H1 (cell line): Measurements from ENCODE around the gene CD276. TPM values are rescaled to one million over a fixed set of nuclear protein-coding genes. Genes with fewer than 3 reads are reported as not detected.

Experiments
- CTCF ChIA-PET: fragments of 300-600 bp; sonication (Branson Sonifier 250); formaldehyde crosslinking; loops from one replicate; lab custom pipeline; 2021; ENCODE audit not compliant: partially characterized antibody; lab: Charles Lee
- POLR2A ChIA-PET: fragments of 300-600 bp; sonication (Branson Sonifier 250); formaldehyde crosslinking; loops from one replicate; lab custom pipeline; 2021; ENCODE audit warnings: inconsistent platforms; ENCODE audit not compliant: partially characterized antibody; lab: Charles Lee
- DNase-seq, 2 experiments: peaks; one replicate each; pipeline versions ENCODE4 v3.0.0 to v3.0.0-alpha.2; 2010 to 2022; ENCODE audit warnings: low spot score in 2 of 2, low read depth in 1 of 2, mixed read lengths in 1 of 2
- FAIRE-seq: peaks from 2 replicates; lab custom pipeline; 2011; peaks lifted over from hg19 to GRCh38; lab: Jason Lieb, UNC
- H2AFZ ChIP-seq: 2 replicates; pipeline ENCODE4 v1.8.1; 2012; ENCODE audit warnings: low read length, inconsistent platforms
- H2AK5ac ChIP-seq: 2 replicates; pipeline ENCODE4 v1.6.1; 2013; ENCODE audit warnings: low read depth, low read length
- H2BK120ac ChIP-seq: replicated peaks from 2 replicates; pipeline ENCODE3; 2013; ENCODE audit warnings: low read depth, low read length, inconsistent platforms
- H2BK12ac ChIP-seq: 2 replicates; pipeline ENCODE4 v1.6.1; 2013; ENCODE audit warnings: low read depth, low read length
- H2BK15ac ChIP-seq: 2 replicates; pipeline ENCODE4 v1.6.1; 2013; ENCODE audit warnings: low read length
- H2BK20ac ChIP-seq: 2 replicates; pipeline ENCODE4 v1.6.1; 2013; ENCODE audit warnings: low read length
- H2BK5ac ChIP-seq: 2 replicates; pipeline ENCODE4 v1.6.1; 2013; ENCODE audit warnings: low read depth, low read length
- H3K14ac ChIP-seq: 2 replicates; pipeline ENCODE4 v1.6.1; 2013; ENCODE audit warnings: inconsistent platforms; ENCODE audit not compliant: insufficient read length
- H3K18ac ChIP-seq: 2 replicates; pipeline ENCODE4 v1.6.1; 2013; ENCODE audit warnings: low read length; ENCODE audit errors: extremely low read depth
- H3K23ac ChIP-seq: 2 replicates; pipeline ENCODE4 v1.6.1; 2013; ENCODE audit warnings: inconsistent platforms; ENCODE audit not compliant: insufficient read length
- H3K23me2 ChIP-seq: 2 replicates; pipeline ENCODE4 v1.6.1; 2013; ENCODE audit warnings: low read depth, low read length
- H3K27ac ChIP-seq: 2 replicates; pipeline ENCODE4 v1.6.1; 2011; ENCODE audit warnings: low read depth, low read length, inconsistent platforms
- H3K27me3 ChIP-seq, 4 experiments: replicated peaks in 1 of 4; 1 replicate in 1 of 4; 2 replicates in 3 of 4; pipeline versions ENCODE4 v1.6.1 to v1.8.1; 2011 to 2013; ENCODE audit warnings: low read length in 3 of 4, mild to moderate bottlenecking in 3 of 4, inconsistent platforms in 2 of 4, mixed read lengths in 2 of 4, moderate library complexity in 1 of 4; ENCODE audit not compliant: control insufficient read depth in 3 of 4, insufficient read depth in 3 of 4; ENCODE audit errors: extremely low read depth in 1 of 4
- H3K36me3 ChIP-seq, 4 experiments: 2 replicates each; pipeline versions ENCODE4 v1.6.1 to v1.8.1; 2011 to 2013; ENCODE audit warnings: mild to moderate bottlenecking in 4 of 4, low read length in 3 of 4, moderate library complexity in 2 of 4, control low read depth in 1 of 4, inconsistent platforms in 1 of 4; ENCODE audit not compliant: insufficient read depth in 4 of 4, control insufficient read depth in 2 of 4
- H3K4ac ChIP-seq: replicated peaks from 2 replicates; pipeline ENCODE3; 2013; ENCODE audit warnings: low read length, low read depth, mixed read lengths, inconsistent platforms; ENCODE audit not compliant: insufficient read length
- H3K4me1 ChIP-seq, 4 experiments: replicated peaks in 1 of 4; 1 replicate in 1 of 4; 2 replicates in 3 of 4; pipeline versions ENCODE4 v1.6.1 to v1.8.1; 2011 to 2013; ENCODE audit warnings: low read length in 3 of 4, inconsistent platforms in 2 of 4, mixed read lengths in 1 of 4; ENCODE audit not compliant: insufficient read depth in 4 of 4, control insufficient read depth in 3 of 4
- H3K4me2 ChIP-seq, 2 experiments: 2 replicates each; pipeline versions ENCODE4 v1.6.1 to v1.8.1; 2011 to 2013; ENCODE audit warnings: low read depth in 2 of 2, low read length in 2 of 2, control low read depth in 1 of 2, inconsistent platforms in 1 of 2, mild to moderate bottlenecking in 1 of 2; ENCODE audit not compliant: insufficient read depth in 1 of 2
- H3K4me3 ChIP-seq, 4 experiments: fragments of 200-600, 300-600 bp in 1 of 4; sonication (generic), shearing (Covaris generic), sonication (Bioruptor Twin) in 1 of 4; 2 replicates each; pipeline versions ENCODE4 v1.5.1 to v1.8.1; 2011 to 2016; ENCODE audit warnings: low read length in 4 of 4, low read depth in 3 of 4, control low read depth in 2 of 4, inconsistent platforms in 2 of 4, mild to moderate bottlenecking in 2 of 4, mixed read lengths in 1 of 4, moderate library complexity in 1 of 4; ENCODE audit not compliant: insufficient read depth in 2 of 4; ENCODE audit errors: extremely low read depth in 1 of 4
- H3K56ac ChIP-seq: replicated peaks from 2 replicates; pipeline ENCODE3; 2013; ENCODE audit warnings: low read depth, mild to moderate bottlenecking, mixed read lengths, low read length, inconsistent platforms; ENCODE audit not compliant: insufficient read length
- H3K79me1 ChIP-seq: 2 replicates; pipeline ENCODE4 v1.6.1; 2013; ENCODE audit warnings: low read depth, low read length, control low read depth
- H3K79me2 ChIP-seq, 2 experiments: 2 replicates each; pipeline versions ENCODE4 v1.6.1 to v1.8.1; 2012 to 2013; ENCODE audit warnings: low read length in 2 of 2, mild to moderate bottlenecking in 2 of 2, inconsistent platforms in 1 of 2; ENCODE audit not compliant: insufficient read depth in 2 of 2, control insufficient read depth in 1 of 2
- H3K9ac ChIP-seq, 4 experiments: replicated peaks in 1 of 4; 1 replicate in 1 of 4; 2 replicates in 3 of 4; pipeline versions ENCODE4 v1.6.1 to v1.8.1; 2011 to 2013; ENCODE audit warnings: low read depth in 3 of 4, low read length in 3 of 4, control low read depth in 2 of 4, mild to moderate bottlenecking in 2 of 4, moderate library complexity in 2 of 4, inconsistent platforms in 1 of 4; ENCODE audit errors: extremely low read depth in 1 of 4
- H3K9me3 ChIP-seq, 2 experiments: 2 replicates each; pipeline versions ENCODE4 v1.6.1 to v1.8.1; 2012 to 2013; ENCODE audit warnings: mild to moderate bottlenecking in 2 of 2, moderate library complexity in 2 of 2, control low read depth in 1 of 2, inconsistent platforms in 1 of 2, low read depth in 1 of 2, low read length in 1 of 2, mixed read lengths in 1 of 2; ENCODE audit not compliant: insufficient read depth in 2 of 2
- H4K20me1 ChIP-seq, 2 experiments: replicated peaks in 1 of 2; 2 replicates each; pipeline versions ENCODE3 to v1.8.1; 2011 to 2013; ENCODE audit warnings: inconsistent platforms in 2 of 2, low read length in 2 of 2, mild to moderate bottlenecking in 1 of 2; ENCODE audit not compliant: insufficient read depth in 2 of 2, control insufficient read depth in 1 of 2
- H4K5ac ChIP-seq: 2 replicates; pipeline ENCODE4 v1.6.1; 2013; ENCODE audit warnings: low read length, low read depth, mixed read lengths, inconsistent platforms; ENCODE audit not compliant: insufficient read length
- H4K8ac ChIP-seq: 2 replicates; pipeline ENCODE4 v1.8.0; 2013; ENCODE audit warnings: mild to moderate bottlenecking, moderate library complexity, low read length, inconsistent platforms; ENCODE audit not compliant: insufficient read depth; ENCODE audit errors: extremely low read depth
- H4K91ac ChIP-seq: replicated peaks from 2 replicates; pipeline ENCODE3; 2013; ENCODE audit warnings: low read length, mixed read lengths, inconsistent platforms; ENCODE audit not compliant: insufficient read length
- ATF3 ChIP-seq: IDR thresholded peaks from 2 replicates; pipeline ENCODE4 v1.6.1; 2011; ENCODE audit warnings: low read depth, mild to moderate bottlenecking, low read length; ENCODE audit not compliant: insufficient read depth
- CEBPB ChIP-seq: IDR thresholded peaks from 2 replicates; pipeline ENCODE4 v1.6.1; 2012; ENCODE audit warnings: low read depth, low read length
- CTCF ChIP-seq, 3 experiments: IDR thresholded peaks; 1 replicate in 2 of 3; 2 replicates in 1 of 3; pipeline versions ENCODE4 v1.5.1 to v1.6.1; 2011; ENCODE audit warnings: low read length in 3 of 3, mild to moderate bottlenecking in 3 of 3, inconsistent platforms in 2 of 3, low read depth in 1 of 3, moderate library complexity in 1 of 3; ENCODE audit not compliant: insufficient read depth in 1 of 3; ENCODE audit errors: control extremely low read depth in 1 of 3
- E2F6 ChIP-seq: IDR thresholded peaks from 2 replicates; pipeline ENCODE4 v1.6.1; 2012; ENCODE audit warnings: inconsistent platforms
- EZH2 ChIP-seq: fragments of 200-600 bp; sonication (generic); IDR thresholded peaks from 2 replicates; pipeline ENCODE4 v1.7.1; 2012; ENCODE audit warnings: low read depth, mild to moderate bottlenecking, moderate library complexity, low read length, inconsistent platforms; ENCODE audit not compliant: severe bottlenecking
- POU5F1 ChIP-seq: IDR thresholded peaks from 2 replicates; pipeline ENCODE4 v1.6.1; 2011; ENCODE audit warnings: low read depth, mild to moderate bottlenecking, low read length, moderate library complexity
- SIX5 ChIP-seq: IDR thresholded peaks from 2 replicates; pipeline ENCODE4 v1.6.1; 2011; ENCODE audit warnings: mild to moderate bottlenecking, low read depth, low read length
- SP1 ChIP-seq: IDR thresholded peaks from 2 replicates; pipeline ENCODE4 v1.6.1; 2011; ENCODE audit warnings: low read depth, low read length
- TAF1 ChIP-seq: IDR thresholded peaks from 2 replicates; pipeline ENCODE4 v1.6.1; 2011; ENCODE audit warnings: mild to moderate bottlenecking, low read depth, low read length
- WGBS, 2 experiments: shearing (Covaris generic) in 1 of 2; methylation state at CpG; one replicate each; pipeline versions ENCODE4 v1.1.6 to v1.1.7; 2013 to 2015; ENCODE audit warnings: low lambda C conversion rate in 2 of 2, mixed read lengths in 2 of 2, inconsistent platforms in 1 of 2, low coverage in 1 of 2, missing lambda C conversion rate in 1 of 2; ENCODE audit not compliant: insufficient replicate concordance in 2 of 2, insufficient coverage in 1 of 2, insufficient read length in 1 of 2; ENCODE audit errors: extremely low coverage in 1 of 2, missing lambda C conversion rate in 1 of 2; 5-methylcytosine and 5-hydroxymethylcytosine counted together
- polyA plus RNA-seq, 7 experiments: library from polyadenylated mRNA; depleted of rRNA in 3 of 7; stranded (reverse) in 5 of 7; unstranded in 2 of 7; fragments of >200 nt in 5 of 7; fragments of 200-250 nt in 2 of 7; gene quantifications; 1 replicate in 5 of 7; 2 replicates in 1 of 7; 4 replicates in 1 of 7; pipeline versions ENCODE4 v1.2.1 to v1.2.3, GENCODE V29; 2011 to 2013; ENCODE audit warnings: missing spikeins in 2 of 7, mixed read lengths in 2 of 7
- total RNA-seq: library from RNA; stranded (reverse); fragmentation: NEBNext Ultra II Directional; extraction: Animal tissue kit (Norgen Biotek cat#: 25700); gene quantifications from 2 replicates; pipeline ENCODE4 v1.2.1, GENCODE V29; 2021

Gene CD276
- total and polyA plus RNA-seq, 2 of the 8 experiments (the other 6 are each of a cell fraction or from before 2014, with no cell fraction given): 156 to 158 TPM

GRCh38 chr15:73741321-73741836 is 57.2 kb downstream of the CD276 start:
- H2BK20ac ChIP-seq: no peak overlapping the region
- peaks cover 5 to 12% (median 8%) of the 10 kb centered on the region in 4 experiments; a peak in 6 of 7 replicates for H3K4me1 ChIP-seq
- no peak overlapping the region for H3K23ac ChIP-seq
- H2BK15ac ChIP-seq: no peak overlapping the region
- 70% methylated on average over 3 of the region's 3 CpGs; no CpG with 5 or more reads in 1 of the 2 experiments for WGBS, 2 experiments
- DNase-seq (no peak), FAIRE-seq (no peak)
- H3K9me3 ChIP-seq: no peaks in the 10 kb centered on the region
- ChIA-PET POLR2A (no interaction called here), CTCF (interaction anchor here (0.8 to 2.1 kb wide), 3 partner anchors 9 to 37 kb away, joined by 3 to 10 read pairs (median 5); no protein-coding TSS in a partner anchor)
- H3K79me1 ChIP-seq: no peaks in the 10 kb centered on the region
- H3K4ac ChIP-seq: no peak overlapping the region
- H3K9ac ChIP-seq: no peak overlapping the region
- H2AK5ac ChIP-seq: no peak overlapping the region
- no peak overlapping the region for H2BK12ac ChIP-seq
- no peak overlapping the region for H4K5ac ChIP-seq
- no peaks in the 10 kb centered on the region for H3K79me2 ChIP-seq
- no peaks in the 10 kb centered on the region for H3K23me2 ChIP-seq
- no peak overlapping the region for H3K56ac ChIP-seq
- H4K20me1 ChIP-seq: no peaks in the 10 kb centered on the region
- H3K18ac ChIP-seq: no peak overlapping the region
- H3K36me3 ChIP-seq: no peaks in the 10 kb centered on the region
- H3K27ac ChIP-seq: no peak overlapping the region
- no peak overlapping the region for H3K4me2 ChIP-seq
- no peak overlapping the region for H2BK5ac ChIP-seq
- no peaks in the 10 kb centered on the region for H3K27me3 ChIP-seq
- no peak overlapping the region for H2AFZ ChIP-seq
- no peak overlapping the region for H4K91ac ChIP-seq
- no peak overlapping the region for H3K4me3 ChIP-seq
- no peak overlapping the region for H3K14ac ChIP-seq
- H4K8ac ChIP-seq: no peak overlapping the region
- H2BK120ac ChIP-seq: no peak overlapping the region
- TF ChIP-seq ATF3: no peak
- no peak for TF ChIP-seq CEBPB
- no peak for TF ChIP-seq E2F6
- no peak for TF ChIP-seq POU5F1
- no peak for TF ChIP-seq SP1
- TF ChIP-seq SIX5: no peak
- TF ChIP-seq EZH2: no peak
- TF ChIP-seq TAF1: no peak
- TF ChIP-seq CTCF (IDR thresholded peaks at IDR 0.05; ENCODE audit: control extremely low read depth in 1 of 3, insufficient read depth in 1 of 3, low read depth in 1 of 3, low read length in 3 of 3): no peak
